Stimulated activated CD4-positive, alpha-beta T cell treated with anti-CD3 and anti-CD28 coated beads, Interleukin-2, amount 100 ng/mL, for 48 hours (primary cell): Measurements from ENCODE around the gene RHCG.

Experiments
- DNase-seq, 2 donors: peaks; one replicate each; pipeline ENCODE4 v3.0.0-alpha.2; 2020

Gene RHCG

GRCh38 chr15:89502867-89503595 lies 6.6 kb upstream of the RHCG start:
- no peak for DNase-seq

- DNase-seq, result no peak
Measured at GRCh38 chr15:89501646-89502045, 5.3 kb upstream of the RHCG start.

- DNase-seq, result no peak
Measured at GRCh38 chr15:89500397-89501270, 4.3 kb upstream of the RHCG start.

GRCh38 chr15:89499156-89499555 lies 2.8 kb upstream of the RHCG start:
- no peak for DNase-seq

GRCh38 chr15:89498574-89498906 lies 2.2 kb upstream of the RHCG start:
- no peak for DNase-seq

- DNase-seq, result no peak
Measured at GRCh38 chr15:89497231-89497630, 848 bp upstream of the RHCG start.

GRCh38 chr15:89495638-89496145 lies 691 bp downstream of the RHCG start:
- no peak for DNase-seq

GRCh38 chr15:89494941-89495637 lies 1.3 kb downstream of the RHCG start:
- DNase-seq, result peak; percentile 30 to 33

GRCh38 chr15:89494031-89494430 lies 2.4 kb downstream of the RHCG start:
- DNase-seq, result no peak

- no peak for DNase-seq
Measured at GRCh38 chr15:89492934-89493631, 3.3 kb downstream of the RHCG start.

- DNase-seq, result no peak
Measured at GRCh38 chr15:89492111-89492641, 4.2 kb downstream of the RHCG start.

GRCh38 chr15:89490814-89491315 lies 5.5 kb downstream of the RHCG start:
- DNase-seq, result no peak

GRCh38 chr15:89490081-89490813 lies 6.1 kb downstream of the RHCG start:
- no peak for DNase-seq

- DNase-seq, result no peak
Measured at GRCh38 chr15:89489376-89489775, 7.0 kb downstream of the RHCG start.

GRCh38 chr15:89487791-89488190 lies 8.6 kb downstream of the RHCG start:
- DNase-seq, result no peak

- DNase-seq, result peak in 1 of 2 donors; percentile 30
Measured at GRCh38 chr15:89486726-89487050, 9.7 kb downstream of the RHCG start.

- no peak for DNase-seq
Measured at GRCh38 chr15:89483079-89483478, 13.3 kb downstream of the RHCG start.

- DNase-seq, result no peak
Measured at GRCh38 chr15:89482139-89482538, 14.2 kb downstream of the RHCG start.

GRCh38 chr15:89480505-89480904 lies 15.9 kb downstream of the RHCG start:
- no peak for DNase-seq

- DNase-seq, result no peak
Measured at GRCh38 chr15:89479173-89479572, 17.2 kb downstream of the RHCG start.

- no peak for DNase-seq
Measured at GRCh38 chr15:89477411-89478242, 18.8 kb downstream of the RHCG start.
